Measurements from ENCODE around the gene HBG1. TPM values are rescaled to one million over a fixed set of nuclear protein-coding genes. Genes with fewer than 3 reads are reported as not detected.
"Not testable (repeated sequence)": the region's sequence is repeated elsewhere in the genome, so short reads cannot be mapped to it uniquely, and the experiment has no call there.

Gene HBG1
- 1 to 10 TPM in 1 of 2 donors, not detected in 1; 5.7 TPM for total RNA-seq

DNA sequence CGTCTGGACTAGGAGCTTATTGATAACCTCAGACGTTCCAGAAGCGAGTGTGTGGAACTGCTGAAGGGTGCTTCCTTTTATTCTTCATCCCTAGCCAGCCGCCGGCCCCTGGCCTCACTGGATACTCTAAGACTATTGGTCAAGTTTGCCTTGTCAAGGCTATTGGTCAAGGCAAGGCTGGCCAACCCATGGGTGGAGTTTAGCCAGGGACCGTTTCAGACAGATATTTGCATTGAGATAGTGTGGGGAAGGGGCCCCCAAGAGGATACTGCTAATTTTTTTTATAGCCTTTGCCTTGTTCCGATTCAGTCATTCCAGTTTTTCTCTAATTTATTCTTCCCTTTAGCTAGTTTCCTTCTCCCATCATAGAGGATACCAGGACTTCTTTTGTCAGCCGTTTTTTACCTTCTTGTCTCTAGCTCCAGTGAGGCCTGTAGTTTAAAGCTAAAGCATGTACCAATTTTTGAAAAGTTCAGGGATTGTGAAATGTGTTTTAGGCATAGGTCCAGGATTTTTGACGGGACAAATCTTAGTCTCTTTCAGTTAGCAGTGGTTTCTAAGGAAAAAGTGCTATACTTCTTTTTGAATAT lies at the start of gene HBG1:
Gene HBG1, minus strand, starts transcription at position 51 of the 590 bp plus-strand sequence. CDS start 53 bp downstream, outside the sequence.
- H3K27me3 ChIP-seq; H3K36me3 ChIP-seq; H3K27ac ChIP-seq; H3K9me3 ChIP-seq; intact Hi-C loops (cut with DNase I); H3K4me3 ChIP-seq; H3K9ac ChIP-seq (ENCODE audit: low read depth in 2 of 2, low read length in 2 of 2); H3K4me1 ChIP-seq; DNase-seq: not testable (repeated sequence)

DNA sequence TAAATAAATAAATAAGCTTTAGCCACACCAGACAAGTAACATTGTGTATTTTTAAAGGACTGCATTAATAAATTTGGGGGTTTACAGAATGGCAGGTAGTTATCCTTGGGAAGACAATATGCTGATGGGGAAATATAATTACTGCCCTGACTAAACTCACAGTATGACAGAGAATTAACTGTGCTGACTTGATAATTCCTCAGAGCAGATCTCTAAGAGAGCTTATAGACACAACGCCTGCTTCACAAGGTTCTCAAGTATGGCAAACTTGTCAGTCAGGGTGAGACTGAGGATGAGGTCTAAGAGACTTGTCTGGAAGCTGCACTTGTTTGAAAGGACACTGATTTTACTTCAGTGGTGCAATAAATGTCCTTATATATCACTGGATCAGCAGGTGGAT lies 48.8 kb upstream of the HBG1 start:
- Histone ChIP-seq H3K9ac (ENCODE audit: low read depth in 2 of 2, low read length in 2 of 2) (no peak overlapping the region), H3K36me3 (no peaks in the 10 kb centered on the region), H3K27ac (no peak overlapping the region), H3K4me1 (no peaks in the 10 kb centered on the region), H3K9me3 (no peaks in the 10 kb centered on the region), H3K4me3 (no peak overlapping the region), H3K27me3 (no peaks in the 10 kb centered on the region)
- intact Hi-C loops (cut with DNase I): no loop called here
- TF ChIP-seq, protein P1, sequence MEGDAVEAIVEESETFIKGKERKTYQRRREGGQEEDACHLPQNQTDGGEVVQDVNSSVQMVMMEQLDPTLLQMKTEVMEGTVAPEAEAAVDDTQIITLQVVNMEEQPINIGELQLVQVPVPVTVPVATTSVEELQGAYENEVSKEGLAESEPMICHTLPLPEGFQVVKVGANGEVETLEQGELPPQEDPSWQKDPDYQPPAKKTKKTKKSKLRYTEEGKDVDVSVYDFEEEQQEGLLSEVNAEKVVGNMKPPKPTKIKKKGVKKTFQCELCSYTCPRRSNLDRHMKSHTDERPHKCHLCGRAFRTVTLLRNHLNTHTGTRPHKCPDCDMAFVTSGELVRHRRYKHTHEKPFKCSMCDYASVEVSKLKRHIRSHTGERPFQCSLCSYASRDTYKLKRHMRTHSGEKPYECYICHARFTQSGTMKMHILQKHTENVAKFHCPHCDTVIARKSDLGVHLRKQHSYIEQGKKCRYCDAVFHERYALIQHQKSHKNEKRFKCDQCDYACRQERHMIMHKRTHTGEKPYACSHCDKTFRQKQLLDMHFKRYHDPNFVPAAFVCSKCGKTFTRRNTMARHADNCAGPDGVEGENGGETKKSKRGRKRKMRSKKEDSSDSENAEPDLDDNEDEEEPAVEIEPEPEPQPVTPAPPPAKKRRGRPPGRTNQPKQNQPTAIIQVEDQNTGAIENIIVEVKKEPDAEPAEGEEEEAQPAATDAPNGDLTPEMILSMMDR (IDR thresholded peaks at IDR 0.05): no peak
- no peak for DNase-seq

DNA sequence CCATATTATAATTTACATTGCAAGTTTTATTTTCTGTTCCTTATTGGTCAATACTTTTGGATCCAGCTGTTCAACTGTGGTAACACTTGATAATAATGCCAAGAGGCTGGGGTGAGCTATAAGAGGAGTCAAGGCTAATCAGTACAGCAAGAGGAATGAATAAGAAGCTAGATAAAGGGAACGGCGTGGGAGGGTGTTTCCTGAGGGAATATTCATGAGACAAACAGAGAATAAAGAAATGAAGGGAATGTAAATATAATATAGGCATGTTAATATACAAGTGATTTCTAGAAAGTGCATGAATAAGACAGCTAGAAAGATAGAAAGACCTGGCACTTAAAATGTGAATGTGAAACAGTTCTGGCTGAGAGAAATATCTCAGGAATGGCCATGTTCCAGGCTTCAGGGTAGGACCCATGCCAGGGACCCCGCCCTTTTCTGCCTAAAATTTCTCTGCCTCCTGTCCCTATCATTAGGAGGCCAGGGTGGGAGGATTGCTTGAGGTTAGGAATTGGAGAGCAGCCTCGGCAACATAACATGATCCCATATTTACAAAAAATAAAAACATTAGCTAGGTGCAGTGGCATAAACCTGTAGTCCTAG lies 48.2 kb upstream of the HBG1 start:
- TF ChIP-seq, protein P1 (IDR thresholded peaks at IDR 0.05): no peak
- H3K27me3 ChIP-seq: no peaks in the 10 kb centered on the region
- no peak for DNase-seq
- intact Hi-C loops (cut with DNase I): no loop called here
- no peaks in the 10 kb centered on the region for H3K36me3 ChIP-seq
- no peak overlapping the region for H3K9ac ChIP-seq (ENCODE audit: low read depth in 2 of 2, low read length in 2 of 2)
- H3K9me3 ChIP-seq: no peaks in the 10 kb centered on the region
- H3K4me3 ChIP-seq: no peak overlapping the region
- H3K4me1 ChIP-seq: no peaks in the 10 kb centered on the region
- H3K27ac ChIP-seq: no peak overlapping the region

DNA sequence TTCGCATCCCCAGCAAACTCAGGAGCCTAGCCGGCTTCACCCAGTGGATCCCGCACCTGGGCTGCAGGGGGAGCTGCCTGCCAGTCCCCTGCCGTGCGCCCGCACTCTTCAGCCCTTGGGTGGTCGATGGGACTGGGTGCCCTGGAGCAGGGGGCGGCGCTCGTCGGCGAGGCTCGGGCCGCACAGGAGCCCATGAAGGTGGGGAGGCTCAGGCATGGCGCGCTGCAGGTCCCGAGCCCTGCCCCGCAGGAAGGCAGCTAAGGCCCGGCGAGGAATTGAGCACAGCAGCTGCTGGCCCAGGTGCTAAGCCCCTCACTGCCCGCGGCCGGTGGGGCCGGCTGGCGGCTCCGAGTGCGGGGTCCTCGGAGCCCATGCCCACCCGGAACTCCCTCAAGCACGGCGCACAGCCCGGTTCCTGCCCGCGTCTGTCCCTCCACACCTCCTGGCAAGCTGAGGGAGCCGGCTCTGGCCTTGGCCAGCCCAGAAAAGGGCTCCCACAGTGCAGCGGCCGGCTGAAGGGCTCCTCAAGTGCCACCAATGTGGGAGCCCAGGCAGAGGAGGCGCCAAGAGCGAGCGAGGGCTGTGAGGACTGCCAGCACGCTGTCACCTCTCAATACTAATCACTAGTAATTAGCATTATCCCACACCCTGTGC lies 44.8 kb upstream of the HBG1 start:
- intact Hi-C loops (cut with DNase I); H3K9me3 ChIP-seq; H3K4me1 ChIP-seq; H3K27me3 ChIP-seq; H3K9ac ChIP-seq (ENCODE audit: low read depth in 2 of 2, low read length in 2 of 2); DNase-seq; H3K4me3 ChIP-seq; H3K27ac ChIP-seq; H3K36me3 ChIP-seq: not testable (repeated sequence)

DNA sequence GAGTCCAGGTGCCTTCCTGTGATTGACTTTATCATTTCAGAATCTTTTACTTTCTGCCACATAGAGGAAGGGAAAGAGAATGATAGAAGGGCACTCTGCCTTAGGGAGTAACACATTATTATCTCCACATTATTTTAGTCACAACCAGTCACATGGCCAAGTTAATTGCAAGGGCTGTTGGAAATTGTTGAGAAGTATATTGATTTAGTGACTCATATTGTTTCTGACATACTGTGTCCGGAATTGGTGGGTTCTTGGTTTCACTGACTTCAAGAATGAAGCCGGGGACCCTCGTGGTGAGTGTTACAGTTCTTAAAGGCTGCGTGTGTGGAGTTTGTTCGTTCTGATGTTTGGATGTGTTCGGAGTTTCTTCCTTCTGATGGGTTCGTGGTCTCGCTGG lies 43.4 kb upstream of the HBG1 start:
- Histone ChIP-seq H3K27ac (no peak overlapping the region), H3K36me3 (no peaks in the 10 kb centered on the region), H3K27me3 (no peaks in the 10 kb centered on the region), H3K4me3 (no peak overlapping the region), H3K9me3 (no peaks in the 10 kb centered on the region), H3K9ac (ENCODE audit: low read depth in 2 of 2, low read length in 2 of 2) (no peak overlapping the region), H3K4me1 (no peaks in the 10 kb centered on the region)
- TF ChIP-seq, protein P1 (IDR thresholded peaks at IDR 0.05): no peak
- no peak for DNase-seq
- intact Hi-C loops (cut with DNase I): no loop called here

DNA sequence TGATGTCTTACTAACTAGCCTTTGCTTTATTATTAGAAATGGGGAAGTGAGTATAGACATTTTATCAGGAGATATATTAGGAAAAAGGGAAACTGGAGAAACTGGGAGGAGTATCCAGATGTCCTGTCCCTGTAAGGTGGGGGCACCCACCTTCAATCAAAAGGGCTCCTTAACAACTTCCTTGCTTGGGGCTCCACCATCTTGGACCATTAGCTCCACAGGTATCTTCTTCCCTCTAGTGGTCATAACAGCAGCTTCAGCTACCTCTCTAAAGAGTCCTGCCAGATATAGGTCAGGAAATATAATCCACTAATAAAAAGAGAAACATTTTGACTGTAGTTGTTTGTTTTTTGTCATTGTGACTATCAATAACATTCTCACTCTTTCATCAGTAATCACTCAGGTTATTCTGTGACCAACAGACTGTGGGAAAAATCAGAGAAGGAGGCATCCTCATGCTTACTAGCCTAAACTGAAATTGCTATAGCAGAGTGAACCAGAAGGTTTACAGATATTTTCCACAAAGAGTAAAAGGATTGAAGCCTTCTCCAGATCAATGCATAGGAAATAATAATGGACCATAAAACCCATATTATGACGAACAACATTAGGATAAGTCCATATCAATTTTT lies 41.7 kb upstream of the HBG1 start:
- Histone ChIP-seq H3K27ac (no peak overlapping the region), H3K4me3 (no peak overlapping the region), H3K4me1 (no peaks in the 10 kb centered on the region), H3K36me3 (no peaks in the 10 kb centered on the region), H3K9ac (ENCODE audit: low read depth in 2 of 2, low read length in 2 of 2) (no peak overlapping the region), H3K9me3 (no peaks in the 10 kb centered on the region), H3K27me3 (no peaks in the 10 kb centered on the region)
- no peak for DNase-seq
- TF ChIP-seq, protein P1 (IDR thresholded peaks at IDR 0.05): no peak
- intact Hi-C loops (cut with DNase I): no loop called here

Measured in colonic mucosa (tissue), 4 donors.